Colonic mucosa (tissue), 4 donors: Measurements from ENCODE around the gene TEPSIN. TPM values are rescaled to one million over a fixed set of nuclear protein-coding genes. Genes with fewer than 3 reads are reported as not detected.

Experiments
- DNase-seq: peaks from one replicate; pipeline ENCODE4 v3.0.0-alpha.2; 2020
- H3K27ac ChIP-seq: fragments of 200-600 bp; one replicate; pipeline ENCODE4 v1.8.0; 2021
- H3K27me3 ChIP-seq: fragments of 200-600 bp; one replicate; pipeline ENCODE4 v1.8.0; 2021
- H3K36me3 ChIP-seq: fragments of 200-600 bp; one replicate; pipeline ENCODE4 v1.8.0; 2021
- H3K4me1 ChIP-seq: fragments of 200-600 bp; one replicate; pipeline ENCODE4 v1.8.0; 2021; ENCODE audit warnings: mild to moderate bottlenecking
- H3K4me3 ChIP-seq: fragments of 200-600 bp; one replicate; pipeline ENCODE4 v1.8.0; 2021
- H3K9ac ChIP-seq, 2 donors: one replicate each; pipeline ENCODE4 v1.7.0; 2013; ENCODE audit warnings: control low read depth in 2 of 2, low read depth in 2 of 2, low read length in 2 of 2
- H3K9me3 ChIP-seq: fragments of 200-600 bp; one replicate; pipeline ENCODE4 v1.8.0; 2021
- CTCF ChIP-seq: fragments of 200-600 bp; IDR thresholded peaks from one replicate; pipeline ENCODE4 v1.8.0; 2022; ENCODE audit warnings: antibody characterized with exemption, mild to moderate bottlenecking
- intact Hi-C: fragments of 100-400 bp; cut with DNase I; formaldehyde crosslinking; loops from one replicate; pipeline ENCODE4 v1.14.1; 2022
- total RNA-seq, 2 donors: library from RNA; stranded (reverse); fragmentation: NEBNext Ultra II Directional in 1 of 2; extraction: Animal tissue kit (Norgen Biotek cat#: 25700) in 1 of 2; gene quantifications; one replicate each; pipeline ENCODE4 v1.2.1, GENCODE V29; 2021
- donor health status: healthy.
- donor health status: DM: no; HTN: no; CAD: no.
- donor health status: DM: no; HTN: no; CAD: no.

Gene TEPSIN
- total RNA-seq, 2 donors from 2014 or later: 29.3 to 46.7 TPM

GRCh38 chr17:81189016-81189415, 49.8 kb downstream of the TEPSIN start:
- Histone ChIP-seq H3K4me1 (no peaks in the 10 kb centered on the region), H3K9ac (no peak overlapping the region), H3K27ac (no peak overlapping the region), H3K4me3 (no peak overlapping the region), H3K36me3 (no peaks in the 10 kb centered on the region), H3K9me3 (no peaks in the 10 kb centered on the region), H3K27me3 (no peaks in the 10 kb centered on the region)
- no peak for DNase-seq
- intact Hi-C loops: no loop called here
- no peak for TF ChIP-seq CTCF

- H3K4me1 ChIP-seq: no peaks in the 10 kb centered on the region
- intact Hi-C loops: no loop called here
- H3K27me3 ChIP-seq: no peaks in the 10 kb centered on the region
- TF ChIP-seq CTCF: no peak
- no peak overlapping the region for H3K4me3 ChIP-seq
- no peak for DNase-seq
- H3K9ac ChIP-seq: no peak overlapping the region
- no peak overlapping the region for H3K27ac ChIP-seq
- H3K36me3 ChIP-seq: no peaks in the 10 kb centered on the region
- no peaks in the 10 kb centered on the region for H3K9me3 ChIP-seq
Observed at GRCh38 chr17:81188491-81188840, 50.4 kb downstream of the TEPSIN start.

- Histone ChIP-seq H3K4me3 (no peak overlapping the region), H3K4me1 (no peaks in the 10 kb centered on the region), H3K36me3 (no peaks in the 10 kb centered on the region), H3K27ac (no peak overlapping the region), H3K27me3 (no peaks in the 10 kb centered on the region), H3K9me3 (no peaks in the 10 kb centered on the region), H3K9ac (no peak overlapping the region)
- intact Hi-C loops: no loop called here
- DNase-seq: no peak
- TF ChIP-seq CTCF: no peak
Observed at GRCh38 chr17:81187586-81188490, 51.0 kb downstream of the TEPSIN start.

GRCh38 chr17:81187120-81187519, 51.7 kb downstream of the TEPSIN start:
- TF ChIP-seq CTCF: no peak
- intact Hi-C loops: no loop called here
- Histone ChIP-seq H3K9me3 (no peaks in the 10 kb centered on the region), H3K27ac (no peak overlapping the region), H3K4me3 (no peak overlapping the region), H3K9ac (no peak overlapping the region), H3K27me3 (no peaks in the 10 kb centered on the region), H3K36me3 (no peaks in the 10 kb centered on the region), H3K4me1 (no peaks in the 10 kb centered on the region)
- no peak for DNase-seq

GRCh38 chr17:81186203-81186602, 52.7 kb downstream of the TEPSIN start:
- H3K27ac ChIP-seq: no peak overlapping the region
- TF ChIP-seq CTCF: no peak
- H3K9ac ChIP-seq: no peak overlapping the region
- no peaks in the 10 kb centered on the region for H3K27me3 ChIP-seq
- no peaks in the 10 kb centered on the region for H3K36me3 ChIP-seq
- no peaks in the 10 kb centered on the region for H3K4me1 ChIP-seq
- DNase-seq: no peak
- H3K4me3 ChIP-seq: no peak overlapping the region
- H3K9me3 ChIP-seq: no peaks in the 10 kb centered on the region
- intact Hi-C loops: no loop called here
